GM19328 (cell line): ENCODE measurements around the gene LBR.
A peak's percentile ranks its signal among the peaks of the same experiment; 100 is the strongest.
"Not testable (repeated sequence)": the region's sequence is repeated elsewhere in the genome, so short reads cannot be mapped to it uniquely, and the experiment has no call there.

ENCODE experiments used
- ATAC-seq: cut with Tn5 transposase; IDR thresholded peaks from one replicate; pipeline ENCODE4 v1.9.1; 2021; ENCODE audit warnings: mild to moderate bottlenecking, moderate library complexity; ENCODE audit not compliant: unreplicated experiment

LBR gene

GRCh38 chr1:225427235-225428067, at the start of gene LBR:
TSS of gene LBR (minus strand) at chr1:225428038. CDS start at chr1:225424075, 3,963 bp downstream.
- ATAC-seq, result peak; percentile 13

GRCh38 chr1:225477296-225477911, 49.6 kb upstream of the LBR start:
- ATAC-seq, result no peak

DNA sequence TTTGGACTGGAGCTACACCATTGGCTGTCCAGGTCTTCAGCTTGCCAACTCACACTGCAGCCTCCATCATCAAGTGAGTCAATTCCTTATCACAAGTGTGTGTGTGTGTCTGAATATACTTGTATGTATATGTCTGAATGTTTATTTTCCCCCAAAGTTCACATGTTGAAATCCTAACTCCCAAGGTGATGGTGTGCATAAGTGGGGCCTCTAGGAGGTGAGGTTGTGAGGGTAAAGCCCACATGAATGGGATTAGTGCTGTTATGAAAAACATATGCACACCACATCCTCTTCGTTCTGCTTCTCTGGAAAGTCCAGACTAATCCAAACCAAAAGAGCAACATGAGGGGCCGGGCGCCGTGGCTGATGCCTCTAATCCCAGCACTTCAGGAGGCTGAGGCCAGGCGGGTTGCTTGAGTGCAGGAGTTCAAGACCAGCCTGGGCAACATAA, 48.7 kb upstream of the LBR start:
- no peak for ATAC-seq

DNA sequence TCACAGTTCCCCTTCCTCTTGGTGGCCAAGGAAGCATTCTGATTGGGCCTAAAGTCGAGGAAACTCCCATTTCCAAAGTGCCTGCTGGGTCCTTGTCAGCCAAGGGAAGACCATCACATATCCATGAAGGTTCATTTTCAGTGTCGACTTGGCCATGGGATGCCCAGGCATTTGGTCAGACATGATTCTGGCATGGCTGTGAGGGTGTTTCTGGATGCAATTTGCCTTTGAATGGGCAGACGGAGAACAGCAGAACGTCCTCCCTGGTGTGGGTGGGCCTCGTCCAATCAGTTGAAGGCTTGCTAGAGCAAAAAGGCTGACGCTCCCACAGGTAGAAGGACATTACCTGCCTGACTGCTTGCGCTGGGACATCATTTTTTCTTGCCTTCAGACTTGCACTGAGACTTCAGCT, 48.3 kb upstream of the LBR start:
- no peak for ATAC-seq

DNA sequence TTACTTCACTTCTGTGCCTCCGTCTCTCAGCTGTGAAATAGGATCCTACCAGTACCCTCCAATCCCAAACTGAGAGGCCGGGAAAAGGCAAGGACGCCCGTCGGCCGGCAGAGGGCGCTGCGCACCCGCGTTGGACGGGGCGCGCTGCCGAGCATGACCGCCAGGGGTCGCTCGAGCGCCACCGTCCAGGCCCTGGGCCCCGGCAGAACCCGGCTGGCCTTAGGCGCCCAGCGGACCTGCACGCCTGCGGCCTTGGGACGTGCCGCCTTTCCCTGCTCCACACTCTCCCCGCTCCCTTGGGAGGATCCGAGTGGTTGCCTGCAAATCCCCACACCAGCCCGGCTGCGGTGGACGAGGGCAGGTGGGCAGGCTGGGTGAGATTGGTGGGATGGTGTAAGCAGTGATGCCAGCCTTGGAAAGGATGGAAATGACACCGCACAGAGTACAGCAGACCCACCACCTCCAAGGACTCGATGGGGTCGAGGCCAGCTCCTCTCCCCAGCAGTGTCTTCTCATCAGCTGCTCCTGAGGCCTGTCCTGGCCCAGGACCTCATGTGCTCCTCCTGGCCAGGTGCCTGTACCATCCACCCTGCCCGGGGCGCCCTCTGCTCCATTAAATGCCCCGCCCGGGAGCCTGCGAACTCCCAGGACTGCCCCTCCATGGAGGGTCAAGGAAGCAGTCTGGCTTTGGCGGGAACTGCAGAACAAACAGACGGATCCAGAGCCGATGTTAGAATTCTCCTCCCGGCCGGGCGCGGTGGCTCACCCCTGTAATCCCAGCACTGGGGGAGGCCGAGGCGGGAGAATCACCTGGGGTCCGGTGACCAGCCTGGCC, 47.4 kb upstream of the LBR start:
- peak; percentile 64 for ATAC-seq

DNA sequence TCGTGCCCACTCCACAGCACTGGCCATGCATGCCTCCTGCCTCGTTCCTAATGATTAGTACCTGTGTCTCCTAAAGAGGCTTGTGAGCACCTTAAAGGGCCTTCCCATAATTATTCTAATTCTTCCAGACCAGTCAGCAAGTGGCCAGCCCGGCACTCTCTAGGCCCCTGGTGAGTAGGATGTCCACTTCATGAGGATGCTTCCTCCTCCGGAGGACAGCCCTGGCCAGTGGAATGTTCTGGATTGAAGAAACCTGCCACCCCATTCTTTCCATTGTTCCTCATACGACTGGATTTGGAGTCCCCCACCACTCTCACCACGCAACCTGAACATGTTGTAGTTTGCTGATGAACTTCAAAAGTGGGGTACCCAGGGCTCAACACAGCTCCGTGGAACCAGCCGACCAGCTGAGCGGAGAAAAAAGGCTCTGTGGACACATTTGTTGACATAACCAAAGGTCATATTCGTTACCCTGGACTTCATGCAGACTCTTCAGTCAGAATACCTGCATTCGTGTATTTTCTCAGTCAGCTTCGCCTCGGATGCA, 46.7 kb upstream of the LBR start:
- no peak for ATAC-seq

GRCh38 chr1:225473676-225474438, 46.0 kb upstream of the LBR start:
- not testable (repeated sequence) for ATAC-seq

GRCh38 chr1:225473266-225473665, 45.4 kb upstream of the LBR start:
- not testable (repeated sequence) for ATAC-seq

- ATAC-seq, result no peak
Observed at GRCh38 chr1:225471453-225472301, 43.8 kb upstream of the LBR start.

- ATAC-seq, result no peak
Observed at GRCh38 chr1:225471109-225471452, 43.2 kb upstream of the LBR start.

DNA sequence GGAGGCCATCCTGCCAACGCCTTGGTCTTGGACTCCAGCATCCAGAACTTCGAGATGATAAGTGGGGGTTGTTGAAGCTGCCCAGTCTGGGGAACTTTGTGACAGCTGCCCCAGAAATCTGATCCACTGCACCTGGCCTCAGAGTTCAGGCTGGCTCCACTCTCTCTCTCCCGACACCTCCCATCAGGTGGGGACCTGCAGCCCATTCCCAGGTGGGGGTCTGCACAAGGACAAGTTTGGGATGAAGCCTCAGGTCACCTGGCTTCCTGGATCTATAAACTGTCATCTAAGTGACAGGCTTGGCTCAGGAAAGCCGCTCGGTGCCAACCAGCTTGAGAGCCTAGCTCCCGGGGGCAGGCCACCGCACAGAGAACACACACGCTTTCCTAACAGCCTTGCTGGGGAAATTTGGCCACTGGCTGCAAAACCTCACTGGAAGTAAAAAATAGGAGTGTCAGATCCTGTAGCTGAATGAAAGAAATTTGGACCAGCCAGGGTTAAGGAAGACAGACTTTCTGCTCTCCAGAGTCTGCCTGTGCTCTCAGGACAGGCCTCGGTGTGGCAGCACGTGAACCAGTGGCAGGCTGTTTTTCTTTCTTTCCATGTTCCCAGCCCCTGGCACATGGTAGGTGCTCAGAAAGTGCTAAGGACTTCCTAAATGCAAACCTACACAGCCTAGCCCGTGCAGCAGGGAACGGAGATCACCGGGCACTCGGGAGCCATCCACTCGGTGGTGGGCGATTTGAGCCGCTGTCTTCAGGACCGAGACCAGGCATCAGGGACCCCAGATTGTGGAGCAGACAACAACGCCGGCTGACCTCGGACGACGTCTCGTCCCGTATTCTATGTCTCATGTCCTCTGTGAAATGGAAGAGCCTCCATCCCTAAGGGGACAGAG, 42.6 kb upstream of the LBR start:
- no peak for ATAC-seq

- no peak for ATAC-seq
Observed at GRCh38 chr1:225469051-225469450, 41.2 kb upstream of the LBR start.

GRCh38 chr1:225468270-225469020, 40.6 kb upstream of the LBR start:
- ATAC-seq, result no peak

DNA sequence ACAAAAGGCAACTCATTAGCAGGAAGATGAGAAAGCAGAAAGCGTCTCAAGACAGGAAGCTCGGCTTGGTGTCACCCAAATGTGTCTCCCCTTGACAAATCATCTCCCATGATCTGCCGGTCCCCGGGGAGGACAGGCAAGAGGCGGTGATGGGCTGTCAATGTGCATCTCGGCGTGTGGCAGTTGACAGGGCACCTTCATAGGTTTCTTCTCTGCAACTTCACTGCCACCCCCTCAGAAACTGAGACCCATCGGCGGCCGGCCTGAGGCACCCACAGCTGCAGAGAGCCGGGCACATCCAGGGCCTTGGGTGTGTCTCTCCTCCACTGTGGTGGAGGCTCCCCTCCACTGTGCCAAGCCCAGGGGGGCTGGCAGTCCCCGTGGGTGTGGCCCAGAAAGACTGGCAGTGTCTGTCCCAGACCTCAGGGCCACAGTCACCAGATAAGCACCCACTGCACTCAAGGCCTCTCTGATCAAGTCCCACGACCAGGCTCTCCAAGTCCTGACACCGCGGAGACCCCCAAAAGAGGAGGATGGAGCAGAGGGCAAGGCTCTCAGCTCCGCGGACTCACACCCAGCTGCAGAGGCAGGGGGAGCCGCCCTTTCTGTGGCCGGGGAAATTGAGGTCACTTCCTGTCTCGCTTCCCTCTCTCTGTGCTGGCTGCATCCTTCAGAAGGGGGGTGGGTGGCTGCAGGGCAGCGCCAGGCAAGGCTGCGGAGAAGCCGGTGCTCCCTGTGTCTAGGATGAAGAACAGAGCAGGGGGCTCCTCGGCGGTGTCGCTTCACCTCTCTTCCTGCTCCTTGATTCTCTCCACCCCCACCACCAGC, 39.6 kb upstream of the LBR start:
- peak; percentile 90 for ATAC-seq

DNA sequence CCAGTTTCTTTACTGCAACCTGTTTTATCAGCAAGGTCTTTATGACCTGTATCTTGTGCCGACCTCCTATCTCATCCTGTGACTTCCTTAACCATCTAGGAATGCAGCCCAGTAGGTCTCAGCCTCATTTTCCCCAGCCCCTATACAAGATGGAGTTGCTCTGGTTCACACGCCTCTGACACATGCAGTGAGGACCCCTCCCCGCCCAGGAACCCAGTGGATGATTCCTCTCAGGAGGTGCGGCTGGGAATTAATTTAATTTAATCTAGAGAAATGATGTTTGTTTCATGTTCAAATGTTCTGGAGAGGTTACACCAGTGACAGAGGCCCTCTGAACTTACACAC, 39.0 kb upstream of the LBR start:
- no peak for ATAC-seq

DNA sequence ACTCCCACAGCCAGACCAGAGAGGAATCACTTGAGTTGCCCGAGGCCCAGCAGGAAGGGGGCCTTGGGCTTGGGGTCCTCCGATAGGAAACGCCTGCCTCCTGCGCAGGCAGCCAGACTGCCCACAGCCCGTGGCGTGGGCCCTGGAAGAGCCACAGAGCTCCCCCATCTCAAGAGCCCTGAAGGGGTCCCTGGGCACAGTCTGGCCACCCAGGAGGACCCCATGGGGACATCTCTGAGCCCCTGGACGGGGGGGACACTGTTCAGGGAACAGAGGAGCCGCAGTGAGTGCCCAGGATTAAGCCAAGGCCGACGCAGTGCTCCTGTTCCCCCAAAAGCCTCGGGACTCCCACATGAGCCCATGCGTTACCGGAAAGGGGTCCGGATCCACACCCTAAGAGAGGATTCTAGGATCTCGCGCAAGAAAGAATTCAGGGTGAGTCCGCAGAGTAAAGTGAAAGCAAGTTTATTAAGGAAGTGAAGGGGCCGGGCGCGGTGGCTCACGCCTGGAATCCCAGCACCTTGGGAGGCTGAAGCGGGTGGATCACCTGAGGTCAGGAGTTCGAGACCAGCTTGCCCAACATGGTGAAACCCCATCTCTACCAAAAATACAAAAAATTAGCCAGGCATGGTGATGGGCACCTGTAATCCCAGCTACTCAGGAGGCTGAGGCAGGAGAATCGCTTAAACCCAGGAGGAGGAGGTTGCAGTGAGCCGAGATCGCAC, 38.1 kb upstream of the LBR start:
- no peak for ATAC-seq
